ENCODE measurements around the gene MND1.

The MND1 gene

GRCh38 chr4:153433754-153434105, 89.2 kb downstream of the MND1 start:
- H3K27me3 ChIP-seq (ENCODE audit: insufficient read depth, low read length, poor library complexity, severe bottlenecking): no peaks in the 10 kb centered on the region
- H3K9ac ChIP-seq (ENCODE audit: low read depth, low read length, poor library complexity, severe bottlenecking): peak overlapping the region; percentile 58
- TF ChIP-seq CTCF (conservative IDR thresholded peaks at IDR 0.05; ENCODE audit: low read length): no peak
- TF ChIP-seq EZH2phosphoT487 (IDR thresholded peaks at IDR 0.05; ENCODE audit: borderline replicate concordance): no peak
- H2AFZ ChIP-seq (ENCODE audit: low read length): 0 out of 2 replicates have a peak overlapping the region, but pooled peaks have one; percentile 44
- no peaks in the 10 kb centered on the region for H4K20me1 ChIP-seq (ENCODE audit: insufficient read depth, low read length, poor library complexity, severe bottlenecking)
- H3K9me3 ChIP-seq (ENCODE audit: insufficient read depth, low read depth, low read length): no peaks in the 10 kb centered on the region
- H3K4me1 ChIP-seq (ENCODE audit: insufficient read depth, low read length, poor library complexity, severe bottlenecking): peaks cover 52% of the 10 kb centered on the region
- H3K9me2 ChIP-seq (replicated peaks; ENCODE audit: low read depth, low read length): no peaks in the 10 kb centered on the region
- H3K4me3 ChIP-seq (ENCODE audit: low read length, poor library complexity, severe bottlenecking): peak overlapping the region; percentile 15
- peaks cover 12% of the 10 kb centered on the region; the same call in 1 of the 2 replicates for H3K79me2 ChIP-seq (ENCODE audit: insufficient read depth, low read length)
- no peaks in the 10 kb centered on the region for H3F3A ChIP-seq (ENCODE audit: low read depth)
- H3K4me2 ChIP-seq (ENCODE audit: low read depth, low read length, poor library complexity, severe bottlenecking): peak overlapping the region; percentile 61
- H3K36me3 ChIP-seq (ENCODE audit: insufficient read depth, low read length): no peaks in the 10 kb centered on the region

- no peak overlapping the region for H3K4me3 ChIP-seq (ENCODE audit: low read length, poor library complexity, severe bottlenecking)
- peaks cover 50% of the 10 kb centered on the region for H3K4me1 ChIP-seq (ENCODE audit: insufficient read depth, low read length, poor library complexity, severe bottlenecking)
- no peaks in the 10 kb centered on the region for H4K20me1 ChIP-seq (ENCODE audit: insufficient read depth, low read length, poor library complexity, severe bottlenecking)
- no peak overlapping the region for H2AFZ ChIP-seq (ENCODE audit: low read length)
- peak overlapping the region; percentile 61 for H3K4me2 ChIP-seq (ENCODE audit: low read depth, low read length, poor library complexity, severe bottlenecking)
- H3K9me2 ChIP-seq (replicated peaks; ENCODE audit: low read depth, low read length): no peaks in the 10 kb centered on the region
- no peaks in the 10 kb centered on the region for H3K27me3 ChIP-seq (ENCODE audit: insufficient read depth, low read length, poor library complexity, severe bottlenecking)
- TF ChIP-seq CTCF (conservative IDR thresholded peaks at IDR 0.05; ENCODE audit: low read length) (no peak), EZH2phosphoT487 (IDR thresholded peaks at IDR 0.05; ENCODE audit: borderline replicate concordance) (no peak)
- H3K79me2 ChIP-seq (ENCODE audit: insufficient read depth, low read length): peaks cover 12% of the 10 kb centered on the region; the same call in 1 of the 2 replicates
- H3K9ac ChIP-seq (ENCODE audit: low read depth, low read length, poor library complexity, severe bottlenecking): peak overlapping the region; percentile 58
- no peaks in the 10 kb centered on the region for H3K9me3 ChIP-seq (ENCODE audit: insufficient read depth, low read depth, low read length)
- H3F3A ChIP-seq (ENCODE audit: low read depth): no peaks in the 10 kb centered on the region
- no peaks in the 10 kb centered on the region for H3K36me3 ChIP-seq (ENCODE audit: insufficient read depth, low read length)
Measured at GRCh38 chr4:153434190-153434589, 89.7 kb downstream of the MND1 start.

- Histone ChIP-seq H3K4me2 (ENCODE audit: low read depth, low read length, poor library complexity, severe bottlenecking) (peak overlapping the region; percentile 99), H3F3A (ENCODE audit: low read depth) (no peaks in the 10 kb centered on the region), H3K4me1 (ENCODE audit: insufficient read depth, low read length, poor library complexity, severe bottlenecking) (peaks cover 26% of the 10 kb centered on the region)
Measured at GRCh38 chr4:153438916-153439756, 94.6 kb downstream of the MND1 start.

More at GRCh38 chr4:153438916-153439756, 94.6 kb downstream of the MND1 start:
- TF ChIP-seq EZH2phosphoT487 (IDR thresholded peaks at IDR 0.05; ENCODE audit: borderline replicate concordance): no peak
- TF ChIP-seq CTCF (conservative IDR thresholded peaks at IDR 0.05; ENCODE audit: low read length): peak; percentile 38; the same call in 1 of the 2 replicates
- H3K9ac ChIP-seq (ENCODE audit: low read depth, low read length, poor library complexity, severe bottlenecking): peak overlapping the region; percentile 91
- no peaks in the 10 kb centered on the region for H3K27me3 ChIP-seq (ENCODE audit: insufficient read depth, low read length, poor library complexity, severe bottlenecking)
- no peaks in the 10 kb centered on the region for H3K9me2 ChIP-seq (replicated peaks; ENCODE audit: low read depth, low read length)
- no peaks in the 10 kb centered on the region for H4K20me1 ChIP-seq (ENCODE audit: insufficient read depth, low read length, poor library complexity, severe bottlenecking)
- H3K79me2 ChIP-seq (ENCODE audit: insufficient read depth, low read length): peaks cover 6% of the 10 kb centered on the region; the same call in 1 of the 2 replicates
- H2AFZ ChIP-seq (ENCODE audit: low read length): peak overlapping the region; percentile 91
- H3K36me3 ChIP-seq (ENCODE audit: insufficient read depth, low read length): no peaks in the 10 kb centered on the region
- peak overlapping the region; percentile 86 for H3K4me3 ChIP-seq (ENCODE audit: low read length, poor library complexity, severe bottlenecking)
- no peaks in the 10 kb centered on the region for H3K9me3 ChIP-seq (ENCODE audit: insufficient read depth, low read depth, low read length)
